D721Med (cell line): ENCODE measurements around the gene SNX12.

Source experiments
- DNase-seq: peaks from one replicate; pipeline ENCODE4 v3.0.0; 2011; ENCODE audit warnings: low spot score; ENCODE audit not compliant: insufficient read length
- FAIRE-seq: peaks from 2 replicates; lab custom pipeline; 2011; peaks lifted over from hg19 to GRCh38; lab: Jason Lieb, UNC
- CTCF ChIP-seq: IDR thresholded peaks from 2 replicates; pipeline ENCODE4 v1.5.1; 2012; ENCODE audit warnings: mild to moderate bottlenecking, control low read depth; ENCODE audit not compliant: insufficient read depth; ENCODE audit errors: missing control alignments

SNX12 gene

DNA sequence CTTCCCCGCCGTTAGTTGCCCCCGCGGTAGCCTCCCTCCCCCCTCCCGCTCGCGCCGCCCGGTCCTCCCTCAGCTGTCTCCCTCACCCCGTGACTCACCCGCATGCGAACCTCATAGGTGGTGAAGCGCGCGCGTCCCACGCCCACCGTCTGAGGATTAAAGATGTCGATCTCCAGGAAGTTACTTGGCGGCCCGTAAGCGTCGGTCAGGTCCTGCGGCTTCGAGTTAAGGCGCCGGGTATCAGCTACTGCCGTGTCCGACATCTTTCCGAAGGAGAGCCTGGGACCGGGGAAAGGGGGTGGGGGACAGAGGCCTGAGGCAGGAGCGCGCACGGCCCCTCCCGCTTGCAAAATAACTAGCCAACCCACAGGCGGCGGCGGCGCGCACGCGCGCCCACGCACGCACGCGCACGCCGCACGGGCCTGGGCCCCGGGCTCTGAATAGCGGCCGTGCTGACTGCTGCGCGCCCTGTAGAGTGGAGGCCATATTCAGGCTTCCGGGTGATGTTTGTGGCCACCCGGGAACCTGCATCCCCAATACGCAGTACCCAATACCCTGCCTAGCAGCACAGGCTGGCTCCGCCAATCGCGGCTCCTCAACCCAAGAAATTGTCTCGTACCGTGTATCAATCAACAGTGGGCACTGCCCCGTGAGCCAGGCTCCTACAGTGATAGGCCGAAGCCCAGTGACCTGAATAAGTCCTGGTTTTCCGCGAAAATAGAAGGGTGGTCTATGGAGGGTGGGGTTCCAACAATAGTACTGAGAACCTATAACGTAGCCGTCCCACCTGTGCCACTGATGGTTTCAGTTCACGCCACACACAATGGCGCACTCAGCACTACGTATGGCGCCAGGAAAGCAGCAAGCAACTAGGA lies at the start of gene SNX12:
TSS of gene SNX12 (minus strand) at position 291 of the 875 bp plus-strand sequence. CDS start at position 263, 28 bp downstream.
- TF ChIP-seq CTCF = no peak
- DNase-seq (peak; percentile 41), FAIRE-seq (no peak)

- no peak for TF ChIP-seq CTCF
- DNase-seq (no peak), FAIRE-seq (no peak)
Measured at GRCh38 chrX:71117358-71117757, 49.2 kb upstream of the SNX12 start.

GRCh38 chrX:71111921-71112431 lies 43.8 kb upstream of the SNX12 start:
- no peak for DNase-seq
- no peak for TF ChIP-seq CTCF
- FAIRE-seq = no peak

- no peak for DNase-seq
- FAIRE-seq = no peak
- TF ChIP-seq CTCF = no peak
Measured at GRCh38 chrX:71111141-71111843, 43.2 kb upstream of the SNX12 start, which contains the start of gene IL2RG. Gene IL2RG, minus strand, starts transcription at chrX:71111577. Its CDS starts 38 bp downstream, at chrX:71111539.

- FAIRE-seq = no peak
- TF ChIP-seq CTCF = no peak
Measured at GRCh38 chrX:71109051-71109450, 40.9 kb upstream of the SNX12 start.

DNA sequence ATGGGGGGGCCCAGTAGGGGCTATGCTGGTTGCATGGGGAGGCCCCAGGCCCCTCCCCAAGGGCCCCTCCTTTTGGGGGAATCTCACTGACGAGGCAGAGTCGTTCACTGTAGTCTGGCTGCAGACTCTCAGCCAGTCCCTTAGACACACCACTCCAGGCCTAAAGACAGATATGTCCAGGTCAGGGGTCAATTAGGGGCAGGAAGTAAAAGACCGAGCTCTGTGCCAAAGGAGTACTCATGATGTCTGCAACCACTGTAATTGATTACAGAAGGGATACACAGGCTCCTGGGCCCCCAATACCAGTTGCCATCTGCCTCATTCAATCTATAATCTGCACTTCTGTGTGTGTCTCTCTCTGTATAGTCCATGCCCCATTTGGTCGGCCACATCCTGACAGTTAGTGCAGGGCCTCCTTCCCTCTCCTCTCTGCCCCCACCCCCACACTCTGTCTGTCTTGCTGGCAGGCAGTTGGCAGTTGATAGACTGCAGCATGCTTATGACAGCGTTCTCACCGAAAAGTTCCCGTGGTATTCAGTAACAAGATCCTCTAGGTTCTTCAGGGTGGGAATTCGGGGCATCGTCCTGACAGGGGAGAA lies 39.7 kb upstream of the SNX12 start:
- FAIRE-seq (no peak), DNase-seq (no peak)
- no peak for TF ChIP-seq CTCF

More at GRCh38 chrX:71109051-71109450, 40.9 kb upstream of the SNX12 start:
- DNase-seq = no peak
